Kidney epithelial cell (primary cell): ENCODE measurements around the gene PAFAH1B2. TPM values are rescaled to one million over a fixed set of nuclear protein-coding genes. Genes with fewer than 3 reads are reported as not detected.

Experiments used
- DNase-seq: peaks from one replicate; pipeline ENCODE4 v3.0.0-alpha.2; 2010; ENCODE audit warnings: low read depth
- H3K27me3 ChIP-seq: 2 replicates; pipeline ENCODE4 v1.6.0; 2011; ENCODE audit warnings: low read length; ENCODE audit not compliant: control insufficient read depth, insufficient read depth
- H3K36me3 ChIP-seq: 2 replicates; pipeline ENCODE4 v1.5.1; 2011; ENCODE audit warnings: low read length; ENCODE audit not compliant: control insufficient read depth, insufficient read depth
- H3K4me3 ChIP-seq: 2 replicates; pipeline ENCODE4 v1.5.1; 2011; ENCODE audit warnings: low read depth, mild to moderate bottlenecking, control low read depth, low read length
- CTCF ChIP-seq: IDR thresholded peaks from 2 replicates; pipeline ENCODE4 v1.5.1; 2011; ENCODE audit warnings: mild to moderate bottlenecking, moderate library complexity, low read length, control low read depth, inconsistent platforms; ENCODE audit not compliant: insufficient read depth, poor library complexity, severe bottlenecking
- total RNA-seq: library from RNA; depleted of rRNA; stranded (reverse); fragments of >200 nt; gene quantifications from 2 replicates; pipeline ENCODE4 v1.2.3, GENCODE V29; 2015

The PAFAH1B2 gene
- total RNA-seq, 1 donor from 2014 or later = 116 TPM

- H3K27me3 ChIP-seq = no peaks in the 10 kb centered on the region
- DNase-seq = no peak
- no peak for TF ChIP-seq CTCF
- H3K36me3 ChIP-seq = no peaks in the 10 kb centered on the region
- peak overlapping the region; percentile 91 for H3K4me3 ChIP-seq
Measured at GRCh38 chr11:117097389-117098268, 46.5 kb upstream of the PAFAH1B2 start.

- H3K4me3 ChIP-seq = peak within 1 kb of the TSS; percentile 91
- no peaks in the 10 kb centered on the region for H3K27me3 ChIP-seq
- TF ChIP-seq CTCF = peak; percentile 61
- no peaks in the 10 kb centered on the region for H3K36me3 ChIP-seq
- DNase-seq = peak; percentile 41
Measured at GRCh38 chr11:117098269-117099232, 45.5 kb upstream of the PAFAH1B2 start, which contains the start of gene SIK3. SIK3 (minus strand) TSS chr11:117098428; CDS start chr11:117098415, 13 bp downstream.

- no peaks in the 10 kb centered on the region for H3K36me3 ChIP-seq
- H3K27me3 ChIP-seq = no peaks in the 10 kb centered on the region
- DNase-seq = no peak
- no peak overlapping the region for H3K4me3 ChIP-seq
- TF ChIP-seq CTCF = no peak
Measured at GRCh38 chr11:117099696-117100095, 44.4 kb upstream of the PAFAH1B2 start.

DNA sequence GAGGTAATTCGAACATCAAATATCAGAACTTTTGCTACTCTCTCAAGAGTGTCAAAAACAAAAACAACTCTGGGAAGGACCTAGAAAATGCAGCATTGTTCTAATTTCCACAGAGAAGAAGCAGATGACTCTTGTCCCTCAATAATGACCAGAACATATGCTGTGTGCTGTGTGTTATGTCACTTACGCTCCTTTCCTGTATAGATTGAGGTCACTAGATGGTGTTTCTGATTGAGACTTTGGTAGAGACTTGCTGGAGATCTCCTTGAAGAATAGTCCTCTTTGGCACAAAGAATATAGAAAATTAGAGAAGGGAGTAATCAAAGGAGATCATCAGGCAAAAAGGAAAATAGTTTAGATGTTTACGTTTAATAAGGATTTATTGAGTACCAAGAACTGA, 43.5 kb upstream of the PAFAH1B2 start:
- no peaks in the 10 kb centered on the region for H3K36me3 ChIP-seq
- no peak for TF ChIP-seq CTCF
- DNase-seq = no peak
- H3K27me3 ChIP-seq = no peaks in the 10 kb centered on the region
- H3K4me3 ChIP-seq = no peak overlapping the region

GRCh38 chr11:117107701-117108590, 36.1 kb upstream of the PAFAH1B2 start:
- no peak overlapping the region for H3K4me3 ChIP-seq
- no peaks in the 10 kb centered on the region for H3K27me3 ChIP-seq
- no peak for TF ChIP-seq CTCF
- no peaks in the 10 kb centered on the region for H3K36me3 ChIP-seq
- no peak for DNase-seq
